HCT116 (cell line): Measurements from ENCODE around the gene LCA5L. TPM values are rescaled to one million over a fixed set of nuclear protein-coding genes. Genes with fewer than 3 reads are reported as not detected.

Source experiments
- ATAC-seq: fragments of 200-7000 bp; cut with Tn5 transposase; 2 replicates; pipeline ENCODE4 v1.9.1; 2020; ENCODE audit warnings: mild to moderate bottlenecking, moderate library complexity
- BruUV-seq: library from RNA; stranded (reverse); fragments of 400-500 nt; replicated peaks from 2 replicates; lab custom pipeline; 2021; lab: Mats Ljungman, UMichigan
- CTCF ChIA-PET: fragments of 300-600 bp; sonication (Branson Sonifier 250); formaldehyde crosslinking; loops from one replicate; lab custom pipeline; 2021; ENCODE audit warnings: antibody characterized with exemption; lab: Charles Lee
- POLR2A ChIA-PET: fragments of 300-600, 350-600 bp; sonication (Branson Sonifier 250); formaldehyde crosslinking; loops from one replicate; lab custom pipeline; 2021; ENCODE audit warnings: antibody characterized with exemption; lab: Charles Lee
- RAD21 ChIA-PET, 2 experiments: fragments of 300-600 bp; sonication (Branson Sonifier 250); formaldehyde crosslinking; loops; one replicate each; lab custom pipeline; 2023; ENCODE audit warnings: low total read pairs in 2 of 2; ENCODE audit not compliant: uncharacterized antibody in 2 of 2, unreplicated experiment in 2 of 2, low non-redundant PET in 1 of 2; lab: Charles Lee
- DNase-seq: peaks from one replicate; pipeline ENCODE4 v3.0.0-alpha.2; 2010; ENCODE audit warnings: low read depth, low spot score
- H2AFZ ChIP-seq: fragments of 200-600 bp; shearing (Covaris generic), sonication (generic); 2 replicates; pipeline ENCODE4 v1.6.1; 2017; ENCODE audit warnings: low read depth, mixed run types, mixed read lengths, antibody characterized with exemption, low read length; ENCODE audit not compliant: poor library complexity, severe bottlenecking
- H3K27ac ChIP-seq: 2 replicates; pipeline ENCODE4 v1.5.1; 2012; ENCODE audit warnings: low read depth, low read length
- H3K27me3 ChIP-seq: fragments of 200-600 bp; sonication (generic); 2 replicates; pipeline ENCODE4 v1.6.1; 2016; ENCODE audit warnings: mixed run types, low read length, mixed read lengths; ENCODE audit not compliant: insufficient read depth
- H3K36me3 ChIP-seq, 2 experiments: fragments of 200-500 bp in 1 of 2; fragments of 200-600 bp in 1 of 2; sonication (Bioruptor generic) in 1 of 2; sonication (generic) in 1 of 2; 2 replicates each; pipeline versions ENCODE4 v1.5.1 to v1.6.1; 2014 to 2016; ENCODE audit warnings: low read length in 2 of 2, inconsistent platforms in 1 of 2, mixed read lengths in 1 of 2, mixed run types in 1 of 2; ENCODE audit not compliant: insufficient read depth in 2 of 2, control insufficient read depth in 1 of 2
- H3K4me1 ChIP-seq, 2 experiments: fragments of 200-600 bp in 1 of 2; sonication (generic) in 1 of 2; 2 replicates each; pipeline versions ENCODE4 v1.5.1 to v1.6.1; 2012 to 2017; ENCODE audit warnings: low read length in 2 of 2, inconsistent platforms in 1 of 2, mild to moderate bottlenecking in 1 of 2, mixed read lengths in 1 of 2, mixed run types in 1 of 2, moderate library complexity in 1 of 2; ENCODE audit not compliant: insufficient read depth in 2 of 2, control insufficient read depth in 1 of 2
- H3K4me2 ChIP-seq: fragments of 200-600 bp; sonication (generic); 2 replicates; pipeline ENCODE4 v1.6.1; 2017; ENCODE audit warnings: mixed run types, low read length, mixed read lengths
- H3K4me3 ChIP-seq, 2 experiments: fragments of 200-600 bp in 1 of 2; sonication (generic) in 1 of 2; replicated peaks in 1 of 2; 2 replicates each; pipeline ENCODE4 v1.5.1; 2011 to 2016; ENCODE audit warnings: low read length in 2 of 2, control low read depth in 1 of 2, low read depth in 1 of 2, mild to moderate bottlenecking in 1 of 2, mixed read lengths in 1 of 2, mixed run types in 1 of 2
- H3K79me2 ChIP-seq: fragments of 200-600 bp; sonication (generic); 2 replicates; pipeline ENCODE4 v1.6.1; 2017; ENCODE audit warnings: mild to moderate bottlenecking, mixed run types, low read length, moderate library complexity, mixed read lengths; ENCODE audit not compliant: insufficient read depth
- H3K9ac ChIP-seq: fragments of 200-600 bp; sonication (generic); 2 replicates; pipeline ENCODE4 v1.6.1; 2016; ENCODE audit warnings: low read length, mixed read lengths
- H3K9me2 ChIP-seq: fragments of 200-600 bp; sonication (generic), shearing (Covaris generic); 2 replicates; pipeline ENCODE4 v1.6.1; 2017; ENCODE audit warnings: mixed run types, mild to moderate bottlenecking, moderate library complexity; ENCODE audit not compliant: insufficient read depth
- H3K9me3 ChIP-seq, 2 experiments: fragments of 200-500 bp in 1 of 2; fragments of 200-600 bp in 1 of 2; sonication (Bioruptor generic) in 1 of 2; sonication (generic) in 1 of 2; 2 replicates each; pipeline ENCODE4 v1.6.1; 2014 to 2017; ENCODE audit warnings: low read length in 2 of 2, mixed read lengths in 2 of 2, inconsistent platforms in 1 of 2, low read depth in 1 of 2, mild to moderate bottlenecking in 1 of 2, mixed run types in 1 of 2, moderate library complexity in 1 of 2; ENCODE audit not compliant: control insufficient read depth in 1 of 2, insufficient read depth in 1 of 2
- H4K20me1 ChIP-seq: fragments of 200-600 bp; sonication (generic), shearing (Covaris generic); 2 replicates; pipeline ENCODE4 v1.6.1; 2017; ENCODE audit warnings: mixed run types, mild to moderate bottlenecking, moderate library complexity; ENCODE audit not compliant: insufficient read depth
- ATF3 ChIP-seq: IDR thresholded peaks from 2 replicates; pipeline ENCODE4 v1.6.1; 2012
- CBX3 ChIP-seq: IDR thresholded peaks from 2 replicates; pipeline ENCODE4 v1.6.1; 2012; ENCODE audit warnings: low read depth
- CEBPB ChIP-seq: IDR thresholded peaks from 2 replicates; pipeline ENCODE4 v1.6.1; 2012; ENCODE audit warnings: low read depth
- EGR1 ChIP-seq: IDR thresholded peaks from 2 replicates; pipeline ENCODE4 v1.6.1; 2012; ENCODE audit warnings: low read depth
- ELF1 ChIP-seq: IDR thresholded peaks from 2 replicates; pipeline ENCODE4 v1.6.1; 2012; ENCODE audit warnings: low read depth, borderline replicate concordance
- EZH2 ChIP-seq: fragments of 200-600 bp; sonication (generic); IDR thresholded peaks from 2 replicates; pipeline ENCODE4 v1.6.1; 2017; ENCODE audit warnings: antibody characterized with exemption, mixed run types
- EZH2phosphoT487 ChIP-seq: fragments of 200-600 bp; IDR thresholded peaks from 2 replicates; pipeline ENCODE4 v1.6.1; 2018; ENCODE audit warnings: antibody characterized with exemption, borderline replicate concordance
- FOSL1 ChIP-seq: IDR thresholded peaks from 2 replicates; pipeline ENCODE4 v1.6.1; 2012; ENCODE audit warnings: low read depth
- JUND ChIP-seq: IDR thresholded peaks from 2 replicates; pipeline ENCODE4 v1.6.1; 2012
- POLR2AphosphoS5 ChIP-seq: IDR thresholded peaks from 2 replicates; pipeline ENCODE4 v1.6.1; 2011; ENCODE audit warnings: mild to moderate bottlenecking, low read depth, low read length, moderate library complexity
- REST ChIP-seq: IDR thresholded peaks from 2 replicates; pipeline ENCODE4 v1.6.1; 2012; ENCODE audit warnings: low read depth
- SIN3A ChIP-seq: IDR thresholded peaks from 2 replicates; pipeline ENCODE4 v1.6.1; 2012; ENCODE audit warnings: low read depth
- SP1 ChIP-seq: IDR thresholded peaks from 2 replicates; pipeline ENCODE4 v1.6.1; 2012; ENCODE audit warnings: low read depth
- SRF ChIP-seq: IDR thresholded peaks from 2 replicates; pipeline ENCODE4 v1.6.1; 2012; ENCODE audit warnings: low read depth
- TCF7L2 ChIP-seq: IDR thresholded peaks from 2 replicates; pipeline ENCODE4 v1.7.0; 2011; ENCODE audit warnings: borderline replicate concordance, inconsistent platforms; ENCODE audit not compliant: insufficient read depth, insufficient read length; ENCODE audit errors: extremely low read depth
- YY1 ChIP-seq: IDR thresholded peaks from 2 replicates; pipeline ENCODE4 v1.6.1; 2011; ENCODE audit warnings: low read length, low read depth, moderate library complexity, mild to moderate bottlenecking; ENCODE audit not compliant: insufficient replicate concordance; ENCODE audit errors: extremely low read depth
- ZFX ChIP-seq: fragments of 450-650 bp; IDR thresholded peaks from 2 replicates; pipeline ENCODE4 v1.6.1; 2017
- ZNF274 ChIP-seq: fragments of 200-500 bp; sonication (Bioruptor generic); IDR thresholded peaks from 2 replicates; pipeline ENCODE4 v1.6.1; 2014; ENCODE audit warnings: mild to moderate bottlenecking, low read depth, low read length, inconsistent platforms
- intact Hi-C: fragments of 100-400 bp; cut with micrococcal nuclease; formaldehyde crosslinking; loops from 2 replicates; pipeline ENCODE4 v1.10.0; 2022
- total RNA-seq: library from RNA; stranded (reverse); gene quantifications from one replicate; pipeline ENCODE4 v1.2.1, GENCODE V29; 2021; ENCODE audit not compliant: unreplicated experiment
- TF ChIP-seq, protein P1 (sequence below): IDR thresholded peaks from 2 replicates; pipeline ENCODE4 v1.6.1; 2011; ENCODE audit warnings: mild to moderate bottlenecking, low read length, moderate library complexity; ENCODE audit not compliant: insufficient replicate concordance; ENCODE audit errors: extremely low read depth

LCA5L gene
- total RNA-seq, 1 experiment from 2014 or later = 1.9 TPM

- POLR2A ChIA-PET = no interaction called here
- no TSS peak for BruUV-seq
- H3K36me3 ChIP-seq = no peaks in the 10 kb centered on the region
Observed at GRCh38 chr21:39366563-39366962, 79.0 kb downstream of the LCA5L start.

More at GRCh38 chr21:39366563-39366962, 79.0 kb downstream of the LCA5L start:
- Histone ChIP-seq H3K27ac (no peak overlapping the region), H3K79me2 (no peaks in the 10 kb centered on the region), H3K4me2 (no peak overlapping the region), H3K4me1 (peaks cover 0 to 6% of the 10 kb centered on the region in 2 experiments; a peak in 1 of 4 replicates), H3K27me3 (no peaks in the 10 kb centered on the region), H2AFZ (no peak overlapping the region), H4K20me1 (no peaks in the 10 kb centered on the region), H3K4me3 (no peak overlapping the region), H3K9ac (no peak overlapping the region), H3K9me3 (no peaks in the 10 kb centered on the region), H3K9me2 (no peaks in the 10 kb centered on the region)
- no peak for TF ChIP-seq TCF7L2
- TF ChIP-seq CEBPB = no peak
- no peak for TF ChIP-seq JUND
- no peak for TF ChIP-seq ZFX
- no peak for TF ChIP-seq FOSL1
- no peak for TF ChIP-seq REST
- no peak for TF ChIP-seq EZH2
- TF ChIP-seq EZH2phosphoT487 = no peak
- TF ChIP-seq ELF1 = no peak
- no peak for TF ChIP-seq SP1
- TF ChIP-seq YY1 = no peak
- no peak for TF ChIP-seq EGR1
- TF ChIP-seq ATF3 = no peak
- TF ChIP-seq ZNF274 = no peak
- TF ChIP-seq, protein P1, sequence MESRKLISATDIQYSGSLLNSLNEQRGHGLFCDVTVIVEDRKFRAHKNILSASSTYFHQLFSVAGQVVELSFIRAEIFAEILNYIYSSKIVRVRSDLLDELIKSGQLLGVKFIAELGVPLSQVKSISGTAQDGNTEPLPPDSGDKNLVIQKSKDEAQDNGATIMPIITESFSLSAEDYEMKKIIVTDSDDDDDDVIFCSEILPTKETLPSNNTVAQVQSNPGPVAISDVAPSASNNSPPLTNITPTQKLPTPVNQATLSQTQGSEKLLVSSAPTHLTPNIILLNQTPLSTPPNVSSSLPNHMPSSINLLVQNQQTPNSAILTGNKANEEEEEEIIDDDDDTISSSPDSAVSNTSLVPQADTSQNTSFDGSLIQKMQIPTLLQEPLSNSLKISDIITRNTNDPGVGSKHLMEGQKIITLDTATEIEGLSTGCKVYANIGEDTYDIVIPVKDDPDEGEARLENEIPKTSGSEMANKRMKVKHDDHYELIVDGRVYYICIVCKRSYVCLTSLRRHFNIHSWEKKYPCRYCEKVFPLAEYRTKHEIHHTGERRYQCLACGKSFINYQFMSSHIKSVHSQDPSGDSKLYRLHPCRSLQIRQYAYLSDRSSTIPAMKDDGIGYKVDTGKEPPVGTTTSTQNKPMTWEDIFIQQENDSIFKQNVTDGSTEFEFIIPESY = no peak
- no peak for TF ChIP-seq POLR2AphosphoS5
- TF ChIP-seq CBX3 = no peak
- no peak for TF ChIP-seq SIN3A
- TF ChIP-seq SRF = no peak
- RAD21 ChIA-PET = no interaction called here
- intact Hi-C loops = no loop called here
- ATAC-seq (no peak), DNase-seq (no peak)
- CTCF ChIA-PET = no interaction called here
